Measurements from ENCODE around the gene NR4A3.

The NR4A3 gene

DNA sequence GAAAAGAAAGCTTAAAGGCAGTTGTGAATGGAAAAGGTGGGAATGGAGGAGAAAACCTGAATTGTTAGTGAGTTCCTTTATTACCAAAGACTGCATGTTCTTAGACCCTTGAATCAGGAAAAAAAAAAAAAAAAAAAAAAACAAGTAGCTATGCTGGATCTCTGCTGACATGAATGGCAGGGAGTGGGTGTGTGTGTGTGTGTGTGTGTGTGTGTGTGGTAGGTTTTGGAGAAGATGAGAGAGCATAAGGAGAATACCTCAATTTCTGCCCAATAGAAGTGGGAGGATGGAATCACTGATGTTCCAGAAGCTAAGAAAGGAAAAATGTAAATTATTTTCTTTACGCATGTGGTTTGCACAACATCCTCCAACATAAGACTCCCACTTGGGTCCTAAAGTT lies 25.5 kb upstream of the NR4A3 start:
- ChIA-PET CTCF (no interaction called here), POLR2A (interaction anchor here (0.8 kb wide), 1 partner anchor 382 kb away, joined by 3 read pairs; no protein-coding TSS in a partner anchor)
- TF ChIP-seq SP1 (IDR thresholded peaks at IDR 0.05): no peak
- TF ChIP-seq HDGF (IDR thresholded peaks at IDR 0.05; ENCODE audit: borderline replicate concordance): no peak
- TF ChIP-seq SUZ12 (IDR thresholded peaks at IDR 0.05): no peak
- no peak for TF ChIP-seq LEF1 (IDR thresholded peaks at IDR 0.05; ENCODE audit: borderline replicate concordance)
- no peak for TF ChIP-seq NFRKB (IDR thresholded peaks at IDR 0.05)
- no peak for TF ChIP-seq ARNT (IDR thresholded peaks at IDR 0.05)
- no peak for DNase-seq (ENCODE audit: extremely low spot score)

DNA sequence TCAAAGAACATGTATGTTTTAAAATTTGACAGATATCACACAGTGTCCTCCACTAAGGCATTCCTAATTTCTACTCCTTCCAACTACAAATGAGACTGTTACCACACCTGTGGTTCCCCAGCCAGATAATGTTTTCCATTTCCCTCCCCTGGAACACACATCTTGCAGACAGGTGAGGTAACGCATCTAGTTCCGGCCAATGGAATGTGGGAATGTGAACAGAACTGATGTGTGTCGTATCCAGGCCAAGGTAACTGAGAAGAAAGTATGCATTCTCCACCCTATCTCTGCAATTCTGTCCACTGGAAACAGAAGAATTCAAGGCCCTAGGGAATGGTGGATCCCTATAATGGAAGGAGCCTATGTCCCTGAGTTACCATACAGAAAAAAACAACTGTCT lies 19.9 kb upstream of the NR4A3 start:
- ChIA-PET CTCF (no interaction called here), POLR2A (no interaction called here)
- no peak for DNase-seq (ENCODE audit: extremely low spot score)
- no peak for TF ChIP-seq LEF1 (IDR thresholded peaks at IDR 0.05; ENCODE audit: borderline replicate concordance)
- TF ChIP-seq SUZ12 (IDR thresholded peaks at IDR 0.05): no peak
- TF ChIP-seq BHLHE40 (IDR thresholded peaks at IDR 0.05; ENCODE audit: borderline replicate concordance): no peak
- no peak for TF ChIP-seq NFRKB (IDR thresholded peaks at IDR 0.05)
- no peak for TF ChIP-seq FOXK2 (IDR thresholded peaks at IDR 0.05)
- no peak for TF ChIP-seq TARDBP (IDR thresholded peaks at IDR 0.05)
- TF ChIP-seq ARNT (IDR thresholded peaks at IDR 0.05): no peak
- TF ChIP-seq CTBP1 (IDR thresholded peaks at IDR 0.05; ENCODE audit: borderline replicate concordance): no peak
- TF ChIP-seq ZNF384 (IDR thresholded peaks at IDR 0.05): no peak
- TF ChIP-seq PKNOX1 (IDR thresholded peaks at IDR 0.05): no peak
- TF ChIP-seq L3MBTL2 (conservative IDR thresholded peaks at IDR 0.05): no peak

GRCh38 chr9:99803694-99804093 lies 18.0 kb upstream of the NR4A3 start:
- ChIA-PET POLR2A (no interaction called here), CTCF (no interaction called here)
- TF ChIP-seq BHLHE40 (IDR thresholded peaks at IDR 0.05; ENCODE audit: borderline replicate concordance): no peak
- TF ChIP-seq LEF1 (IDR thresholded peaks at IDR 0.05; ENCODE audit: borderline replicate concordance): no peak
- TF ChIP-seq PKNOX1 (IDR thresholded peaks at IDR 0.05): no peak
- TF ChIP-seq CTBP1 (IDR thresholded peaks at IDR 0.05; ENCODE audit: borderline replicate concordance): no peak
- no peak for TF ChIP-seq FOXA1 (IDR thresholded peaks at IDR 0.05)
- no peak for TF ChIP-seq ARNT (IDR thresholded peaks at IDR 0.05)
- no peak for TF ChIP-seq ZNF384 (IDR thresholded peaks at IDR 0.05)
- no peak for TF ChIP-seq L3MBTL2 (conservative IDR thresholded peaks at IDR 0.05)
- TF ChIP-seq SP1 (IDR thresholded peaks at IDR 0.05): no peak
- TF ChIP-seq NFRKB (IDR thresholded peaks at IDR 0.05): no peak
- no peak for TF ChIP-seq ELF4 (IDR thresholded peaks at IDR 0.05)
- TF ChIP-seq FOXM1 (IDR thresholded peaks at IDR 0.05; ENCODE audit: borderline replicate concordance): no peak
- TF ChIP-seq SUZ12 (IDR thresholded peaks at IDR 0.05): no peak
- TF ChIP-seq TARDBP (IDR thresholded peaks at IDR 0.05): no peak
- no peak for TF ChIP-seq FOXK2 (IDR thresholded peaks at IDR 0.05)
- no peak for TF ChIP-seq HDGF (IDR thresholded peaks at IDR 0.05; ENCODE audit: borderline replicate concordance)

DNA sequence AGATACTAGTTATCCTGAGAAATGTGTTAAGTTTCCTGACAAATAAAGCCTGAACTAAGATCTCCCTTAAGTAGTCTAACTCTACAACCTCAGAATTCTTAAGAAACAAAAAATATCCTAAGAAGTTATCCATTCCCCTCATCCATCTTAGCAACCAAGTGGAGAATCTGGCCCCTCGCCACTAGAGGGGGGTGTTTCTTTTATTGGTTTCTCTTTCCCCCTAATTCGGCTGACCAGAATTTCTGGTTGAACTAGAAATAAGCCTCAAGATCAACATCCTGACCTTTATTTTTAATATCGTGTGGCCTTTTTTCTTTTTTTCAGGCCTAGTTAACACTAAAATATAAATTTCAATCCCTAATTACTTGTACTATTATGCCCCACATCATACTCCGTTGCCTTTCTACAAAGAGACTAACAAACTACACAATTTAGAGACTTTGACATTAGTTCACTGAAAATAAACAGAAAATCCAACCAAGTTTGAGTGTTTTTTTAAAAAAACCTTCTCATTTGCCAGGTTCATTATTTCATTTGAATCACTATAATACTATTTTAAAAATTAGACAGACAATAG lies 14.3 kb upstream of the NR4A3 start:
- no peak for TF ChIP-seq ZNF384 (IDR thresholded peaks at IDR 0.05)
- no peak for TF ChIP-seq FOXK2 (IDR thresholded peaks at IDR 0.05)
- TF ChIP-seq ELF4 (IDR thresholded peaks at IDR 0.05): no peak
- no peak for TF ChIP-seq NFRKB (IDR thresholded peaks at IDR 0.05)
- TF ChIP-seq BHLHE40 (IDR thresholded peaks at IDR 0.05; ENCODE audit: borderline replicate concordance): no peak
- no peak for TF ChIP-seq ARNT (IDR thresholded peaks at IDR 0.05)
- TF ChIP-seq FOXA1 (IDR thresholded peaks at IDR 0.05): no peak
- no peak for TF ChIP-seq PKNOX1 (IDR thresholded peaks at IDR 0.05)
- no peak for TF ChIP-seq FOXM1 (IDR thresholded peaks at IDR 0.05; ENCODE audit: borderline replicate concordance)
- no peak for TF ChIP-seq SUZ12 (IDR thresholded peaks at IDR 0.05)
- no peak for TF ChIP-seq SP1 (IDR thresholded peaks at IDR 0.05)
- TF ChIP-seq L3MBTL2 (conservative IDR thresholded peaks at IDR 0.05): no peak
- TF ChIP-seq CTBP1 (IDR thresholded peaks at IDR 0.05; ENCODE audit: borderline replicate concordance): no peak
- no peak for TF ChIP-seq LEF1 (IDR thresholded peaks at IDR 0.05; ENCODE audit: borderline replicate concordance)
- ChIA-PET CTCF (no interaction called here), POLR2A (no interaction called here)
- DNase-seq (ENCODE audit: extremely low spot score): peak; percentile 62

More at GRCh38 chr9:99803694-99804093, 18.0 kb upstream of the NR4A3 start:
- DNase-seq (ENCODE audit: extremely low spot score): no peak

- no peak for DNase-seq (ENCODE audit: extremely low spot score)
- TF ChIP-seq SUZ12 (IDR thresholded peaks at IDR 0.05): no peak
- no peak for TF ChIP-seq LEF1 (IDR thresholded peaks at IDR 0.05; ENCODE audit: borderline replicate concordance)
- TF ChIP-seq TARDBP (IDR thresholded peaks at IDR 0.05): no peak
- TF ChIP-seq ARNT (IDR thresholded peaks at IDR 0.05): no peak
- CTCF ChIA-PET: no interaction called here
- POLR2A ChIA-PET: no interaction called here
Measured at GRCh38 chr9:99807956-99808355, 13.7 kb upstream of the NR4A3 start.

- DNase-seq (ENCODE audit: extremely low spot score): no peak
- ChIA-PET CTCF (no interaction called here), POLR2A (no interaction called here)
- no peak for TF ChIP-seq PKNOX1 (IDR thresholded peaks at IDR 0.05)
- no peak for TF ChIP-seq SUZ12 (IDR thresholded peaks at IDR 0.05)
- no peak for TF ChIP-seq L3MBTL2 (conservative IDR thresholded peaks at IDR 0.05)
- no peak for TF ChIP-seq TARDBP (IDR thresholded peaks at IDR 0.05)
- no peak for TF ChIP-seq ARNT (IDR thresholded peaks at IDR 0.05)
- no peak for TF ChIP-seq HDGF (IDR thresholded peaks at IDR 0.05; ENCODE audit: borderline replicate concordance)
- TF ChIP-seq SP1 (IDR thresholded peaks at IDR 0.05): no peak
- no peak for TF ChIP-seq FOXA1 (IDR thresholded peaks at IDR 0.05)
Measured at GRCh38 chr9:99808454-99808853, 13.2 kb upstream of the NR4A3 start.

All from HEK293T (cell line).